ENCODE measurements around the gene ALOXE3.
"Not testable (repeated sequence)": the region's sequence is repeated elsewhere in the genome, so short reads cannot be mapped to it uniquely, and the experiment has no call there.

The ALOXE3 gene

GRCh38 chr17:8066841-8067775 is 51.2 kb downstream of the ALOXE3 start:
- DNase-seq (ENCODE audit: low spot score): no peak
- ChIA-PET CTCF (no interaction called here), POLR2A (ENCODE audit: low non-redundant PET) (no interaction called here)
- no peak overlapping the region for H3K27ac ChIP-seq
- TF ChIP-seq, protein P1, sequence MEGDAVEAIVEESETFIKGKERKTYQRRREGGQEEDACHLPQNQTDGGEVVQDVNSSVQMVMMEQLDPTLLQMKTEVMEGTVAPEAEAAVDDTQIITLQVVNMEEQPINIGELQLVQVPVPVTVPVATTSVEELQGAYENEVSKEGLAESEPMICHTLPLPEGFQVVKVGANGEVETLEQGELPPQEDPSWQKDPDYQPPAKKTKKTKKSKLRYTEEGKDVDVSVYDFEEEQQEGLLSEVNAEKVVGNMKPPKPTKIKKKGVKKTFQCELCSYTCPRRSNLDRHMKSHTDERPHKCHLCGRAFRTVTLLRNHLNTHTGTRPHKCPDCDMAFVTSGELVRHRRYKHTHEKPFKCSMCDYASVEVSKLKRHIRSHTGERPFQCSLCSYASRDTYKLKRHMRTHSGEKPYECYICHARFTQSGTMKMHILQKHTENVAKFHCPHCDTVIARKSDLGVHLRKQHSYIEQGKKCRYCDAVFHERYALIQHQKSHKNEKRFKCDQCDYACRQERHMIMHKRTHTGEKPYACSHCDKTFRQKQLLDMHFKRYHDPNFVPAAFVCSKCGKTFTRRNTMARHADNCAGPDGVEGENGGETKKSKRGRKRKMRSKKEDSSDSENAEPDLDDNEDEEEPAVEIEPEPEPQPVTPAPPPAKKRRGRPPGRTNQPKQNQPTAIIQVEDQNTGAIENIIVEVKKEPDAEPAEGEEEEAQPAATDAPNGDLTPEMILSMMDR (conservative IDR thresholded peaks at IDR 0.05; ENCODE audit: low read depth): no peak

- no peak for DNase-seq (ENCODE audit: low spot score)
- POLR2A ChIA-PET (ENCODE audit: low non-redundant PET): no interaction called here
- CTCF ChIA-PET: interaction anchor here (1.3 kb wide), 1 partner anchor 9 kb away, joined by 5 read pairs; no protein-coding TSS in a partner anchor
- no peak overlapping the region for H3K27ac ChIP-seq
- TF ChIP-seq, protein P1 (conservative IDR thresholded peaks at IDR 0.05; ENCODE audit: low read depth): no peak
These were observed 53.7 kb downstream of the ALOXE3 start for GRCh38 chr17:8064561-8065019.

DNA sequence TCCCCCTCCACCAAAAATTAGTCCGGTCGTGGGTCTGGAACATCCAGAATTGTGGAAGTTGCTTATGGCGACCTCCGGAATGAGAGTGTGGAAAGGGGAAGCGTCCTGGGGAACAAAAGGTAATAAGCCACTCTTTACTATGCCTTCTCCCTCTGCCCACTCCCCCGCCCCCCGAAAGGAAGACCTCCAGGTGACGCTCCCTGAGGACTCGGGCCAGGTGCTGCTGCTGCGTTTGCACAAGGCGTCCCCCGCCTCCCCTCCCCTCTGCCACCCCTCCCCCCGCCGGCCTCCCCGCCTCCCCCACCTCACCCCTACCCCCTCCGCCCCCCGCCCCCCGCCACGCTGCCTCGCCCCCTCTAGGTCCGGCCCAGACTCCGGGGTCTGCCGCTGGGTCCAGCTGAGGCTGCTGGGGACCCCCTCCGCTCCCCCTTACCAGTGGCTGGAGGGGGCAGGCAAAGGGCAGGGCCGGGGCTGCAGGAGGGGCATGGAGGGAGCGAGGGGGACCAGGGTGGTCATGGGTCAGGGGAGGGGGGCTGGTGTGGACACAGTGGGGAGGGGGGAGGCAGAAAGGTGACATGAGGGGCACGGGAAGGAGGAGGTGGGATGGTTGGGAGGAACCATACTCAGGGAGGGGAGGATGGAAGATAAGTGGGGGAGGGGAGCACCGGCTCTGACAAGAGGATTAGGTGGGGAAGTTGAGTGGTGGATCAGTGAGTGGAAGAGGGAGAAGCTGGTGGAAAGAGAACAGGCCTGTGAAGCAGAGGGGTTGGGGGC is 54.4 kb downstream of the ALOXE3 start:
- no peak for DNase-seq (ENCODE audit: low spot score)
- CTCF ChIA-PET: interaction anchor here (1.3 kb wide), 1 partner anchor 10 kb away, joined by 5 read pairs; no protein-coding TSS in a partner anchor

DNA sequence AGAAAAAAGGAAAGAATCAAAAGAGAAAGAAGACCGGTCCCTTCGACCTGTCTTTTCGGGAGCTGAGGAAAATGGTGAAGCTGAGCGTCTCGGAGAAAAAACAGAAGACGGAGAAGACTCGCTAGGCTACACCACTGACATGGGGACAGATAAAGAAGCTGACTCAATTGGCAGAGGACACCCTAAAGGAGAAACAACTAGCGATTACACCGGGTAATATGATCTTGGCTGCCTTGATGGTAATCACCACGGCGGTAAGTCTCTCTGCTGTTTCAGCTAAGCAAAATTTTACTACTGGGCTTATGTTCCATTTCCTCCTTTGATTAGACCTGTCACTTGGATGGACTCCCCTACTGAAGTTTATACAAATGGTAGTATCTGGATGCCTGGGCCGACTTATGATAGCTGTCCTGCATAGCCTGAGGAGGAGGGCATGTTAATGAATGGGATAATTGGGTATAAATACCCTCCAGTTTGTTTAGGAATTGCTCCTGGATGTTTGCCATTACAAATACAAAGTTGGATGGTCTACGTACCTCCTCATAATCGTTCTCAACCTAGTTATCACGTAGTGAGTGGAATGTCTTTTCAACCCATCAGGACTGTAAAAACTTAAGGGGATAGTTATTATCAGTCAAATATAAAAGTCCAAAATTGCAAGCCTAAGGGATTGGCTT is 55.4 kb downstream of the ALOXE3 start:
- POLR2A ChIA-PET (ENCODE audit: low non-redundant PET): no interaction called here
- DNase-seq (ENCODE audit: low spot score): no peak
- TF ChIP-seq, protein P1 (conservative IDR thresholded peaks at IDR 0.05; ENCODE audit: low read depth): no peak
- CTCF ChIA-PET: interaction anchor here (0.8 to 1.9 kb wide), 5 partner anchors 8 to 229 kb away, joined by 3 to 8 read pairs (median 5); partner anchors contain the start of gene KDM6B
- H3K27ac ChIP-seq: no peak overlapping the region

More for the DNA sequence above, 54.4 kb downstream of the ALOXE3 start:
- POLR2A ChIA-PET (ENCODE audit: low non-redundant PET): no interaction called here
- H3K27ac ChIP-seq: no peak overlapping the region
- TF ChIP-seq, protein P1 (conservative IDR thresholded peaks at IDR 0.05; ENCODE audit: low read depth): no peak

DNA sequence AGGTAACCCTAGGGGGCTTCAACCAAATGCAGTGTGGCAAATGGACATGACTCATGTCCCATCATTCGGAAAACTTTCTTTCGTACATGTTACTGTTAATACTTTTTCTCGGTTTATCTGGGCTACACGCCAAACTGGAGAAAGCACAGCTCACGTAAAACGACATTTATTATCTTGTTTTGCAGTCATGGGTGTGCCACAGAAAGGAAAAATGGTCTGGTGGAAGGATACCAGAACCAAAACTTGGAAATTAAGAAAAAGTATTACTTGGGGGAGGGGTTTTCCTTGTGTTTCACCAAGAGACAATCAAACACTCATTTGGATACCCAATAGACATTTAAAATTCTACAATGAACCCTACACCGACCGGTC is 55.9 kb downstream of the ALOXE3 start:
- TF ChIP-seq, protein P1 (conservative IDR thresholded peaks at IDR 0.05; ENCODE audit: low read depth): no peak
- ChIA-PET POLR2A (ENCODE audit: low non-redundant PET) (no interaction called here), CTCF (interaction anchor here (0.7 to 2.8 kb wide), 7 partner anchors 8 to 228 kb away, joined by 3 to 30 read pairs (median 5); partner anchors contain the start of gene KDM6B)
- H3K27ac ChIP-seq: no peak overlapping the region
- no peak for DNase-seq (ENCODE audit: low spot score)

DNA sequence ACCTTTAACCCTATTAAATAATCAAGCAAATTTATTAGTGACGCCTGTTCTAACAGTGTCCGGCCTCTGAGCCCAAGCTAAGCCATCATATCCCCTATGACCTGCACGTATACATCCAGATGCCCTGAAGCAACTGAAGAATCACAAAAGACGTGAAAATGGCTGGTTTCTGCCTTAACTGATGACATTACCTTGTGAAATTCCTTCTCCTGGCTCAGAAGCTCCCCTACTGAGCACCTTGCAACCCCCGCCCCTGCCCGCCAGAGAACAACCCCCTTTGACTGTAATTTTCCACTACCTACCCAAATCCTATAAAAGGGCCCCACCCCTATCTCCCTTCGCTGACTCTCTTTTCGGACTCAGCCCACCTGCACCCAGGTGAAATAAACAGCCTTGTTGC is 56.5 kb downstream of the ALOXE3 start:
- CTCF ChIA-PET: interaction anchor here (0.7 to 2.8 kb wide), 6 partner anchors 9 to 228 kb away, joined by 3 to 30 read pairs (median 4); partner anchors contain the start of gene KDM6B
- DNase-seq (ENCODE audit: low spot score); H3K27ac ChIP-seq; POLR2A ChIA-PET (ENCODE audit: low non-redundant PET): not testable (repeated sequence)
